CD4-positive, alpha-beta T cell (primary cell): ENCODE results near the gene OR2A42. TPM values are rescaled to one million over a fixed set of nuclear protein-coding genes. Genes with fewer than 3 reads are reported as not detected.
"Not testable (repeated sequence)": the region's sequence is repeated elsewhere in the genome, so short reads cannot be mapped to it uniquely, and the experiment has no call there.

Experiments
- ATAC-seq: fragments of 200-7000 bp; cut with Tn5 transposase; one replicate; pipeline ENCODE4 v1.10.0; 2022; ENCODE audit warnings: mild to moderate bottlenecking; ENCODE audit not compliant: poor library complexity
- CTCF ChIA-PET: fragments of 350-600 bp; sonication (Branson Sonifier 250); formaldehyde crosslinking; loops from one replicate; lab custom pipeline; 2021; ENCODE audit warnings: antibody characterized with exemption, inconsistent platforms; lab: Charles Lee
- POLR2A ChIA-PET: fragments of 350-600 bp; sonication (Branson Sonifier 250); formaldehyde crosslinking; loops from one replicate; lab custom pipeline; 2021; ENCODE audit warnings: antibody characterized with exemption, inconsistent platforms; lab: Charles Lee
- DNase-seq, 14 experiments: peaks; one replicate each; pipeline ENCODE4 v3.0.0-alpha.2; 2013 to 2020; ENCODE audit warnings: mixed read lengths in 2 of 14
- H3K27ac ChIP-seq, 2 donors: one replicate each; pipeline versions ENCODE4 v1.5.1 to v1.7.0; 2013; ENCODE audit warnings: low read length in 2 of 2, low read depth in 1 of 2, mild to moderate bottlenecking in 1 of 2
- H3K27me3 ChIP-seq, 2 experiments: 1 replicate in 1 of 2; 2 replicates in 1 of 2; pipeline versions ENCODE4 v1.6.1 to v1.7.0; 2013; ENCODE audit warnings: low read length in 2 of 2, control low read depth in 1 of 2, mild to moderate bottlenecking in 1 of 2, moderate library complexity in 1 of 2; ENCODE audit not compliant: insufficient read depth in 2 of 2, control insufficient read depth in 1 of 2
- H3K36me3 ChIP-seq: one replicate; pipeline ENCODE4 v1.6.1; 2013; ENCODE audit warnings: low read length, control low read depth; ENCODE audit not compliant: insufficient read depth
- H3K4me1 ChIP-seq: one replicate; pipeline ENCODE4 v1.6.1; 2013; ENCODE audit warnings: low read length, control low read depth; ENCODE audit not compliant: insufficient read depth
- H3K4me3 ChIP-seq: one replicate; pipeline ENCODE4 v1.5.1; 2013; ENCODE audit warnings: mild to moderate bottlenecking, low read length, moderate library complexity
- H3K9me3 ChIP-seq, 2 experiments: 1 replicate in 1 of 2; 2 replicates in 1 of 2; pipeline versions ENCODE4 v1.6.1 to v1.7.0; 2013; ENCODE audit warnings: low read length in 2 of 2, mild to moderate bottlenecking in 2 of 2, control low read depth in 1 of 2, moderate library complexity in 1 of 2; ENCODE audit not compliant: control insufficient read depth in 1 of 2, insufficient read depth in 1 of 2
- H3K27ac Mint-ChIP-seq: one replicate; pipeline ENCODE4 v1.8.0; 2020; ENCODE audit warnings: mixed read lengths
- H3K27me3 Mint-ChIP-seq: one replicate; pipeline ENCODE4 v1.8.0; 2021; ENCODE audit warnings: mixed read lengths
- H3K36me3 Mint-ChIP-seq: one replicate; pipeline ENCODE4 v1.8.0; 2021; ENCODE audit warnings: low read depth, mixed read lengths
- H3K4me1 Mint-ChIP-seq: one replicate; pipeline ENCODE4 v1.8.0; 2021; ENCODE audit warnings: low read depth, mixed read lengths
- H3K4me3 Mint-ChIP-seq: one replicate; pipeline ENCODE4 v1.8.0; 2020; ENCODE audit warnings: mild to moderate bottlenecking, mixed read lengths
- H3K9me3 Mint-ChIP-seq: one replicate; pipeline ENCODE4 v1.8.0; 2020; ENCODE audit warnings: mixed read lengths
- intact Hi-C, 2 experiments: fragments of 100-400 bp; cut with DNase I in 1 of 2; cut with micrococcal nuclease in 1 of 2; formaldehyde crosslinking; loops; one replicate each; pipeline versions ENCODE4 v1.15.1 to v1.9.0; 2023 to 2025; cut with DNase I, micrococcal nuclease
- total RNA-seq, 174 experiments: library from RNA in 2 of 174; stranded (reverse) in 2 of 174; gene quantifications; one replicate each; pipeline ENCODE4 v1.2.3 and lab custom pipeline; 2021 to 2026

OR2A42 gene
- total RNA-seq, 2 experiments from 2014 or later: not detected

DNA sequence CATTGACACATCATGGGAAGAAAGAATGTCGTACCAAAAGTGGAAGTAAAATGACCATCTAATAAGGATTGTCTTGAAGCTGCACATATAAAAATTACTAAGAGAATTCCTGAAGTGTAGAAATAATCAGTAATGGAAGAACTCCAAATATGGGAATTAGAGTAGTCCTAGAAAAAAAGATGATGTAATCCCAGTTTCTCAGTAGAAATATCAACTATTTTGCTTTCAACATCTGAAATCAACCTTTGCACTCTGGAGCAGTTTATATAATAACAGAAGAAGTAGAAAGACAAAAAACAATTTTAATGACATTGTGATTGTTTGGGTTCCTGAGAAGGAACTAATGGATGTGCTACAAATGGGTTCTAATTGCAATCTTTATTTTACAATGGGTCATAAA lies 6.4 kb downstream of the OR2A42 start:
- H3K27me3 Mint-ChIP-seq, H3K4me1 Mint-ChIP-seq, H3K4me3 Mint-ChIP-seq, H3K9me3 ChIP-seq, H3K27me3 ChIP-seq, CTCF ChIA-PET, DNase-seq, H3K27ac ChIP-seq, H3K4me3 ChIP-seq, H3K36me3 Mint-ChIP-seq, intact Hi-C loops, H3K36me3 ChIP-seq, ATAC-seq, H3K4me1 ChIP-seq, H3K27ac Mint-ChIP-seq, POLR2A ChIA-PET, H3K9me3 Mint-ChIP-seq: not testable (repeated sequence)

DNA sequence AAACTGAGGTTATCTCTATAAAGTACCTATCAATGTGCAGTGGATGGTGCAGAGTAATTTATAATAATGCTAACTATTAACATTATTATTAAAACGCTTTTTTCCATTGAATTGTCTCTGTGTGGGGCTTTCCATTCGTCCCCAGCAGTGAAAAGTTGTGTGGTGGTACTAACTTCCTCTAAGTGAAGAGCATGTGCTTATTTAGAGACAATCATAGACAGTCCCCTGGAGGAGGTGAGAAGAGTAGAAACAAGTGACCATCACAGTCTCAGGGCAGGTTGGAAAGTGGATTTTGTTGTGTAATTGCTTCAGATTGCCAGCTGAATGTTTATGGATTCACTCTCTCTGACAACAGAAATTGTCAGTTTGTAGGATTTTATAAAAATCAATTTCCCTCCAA lies 8.4 kb downstream of the OR2A42 start:
- intact Hi-C loops, DNase-seq: not testable (repeated sequence)

DNA sequence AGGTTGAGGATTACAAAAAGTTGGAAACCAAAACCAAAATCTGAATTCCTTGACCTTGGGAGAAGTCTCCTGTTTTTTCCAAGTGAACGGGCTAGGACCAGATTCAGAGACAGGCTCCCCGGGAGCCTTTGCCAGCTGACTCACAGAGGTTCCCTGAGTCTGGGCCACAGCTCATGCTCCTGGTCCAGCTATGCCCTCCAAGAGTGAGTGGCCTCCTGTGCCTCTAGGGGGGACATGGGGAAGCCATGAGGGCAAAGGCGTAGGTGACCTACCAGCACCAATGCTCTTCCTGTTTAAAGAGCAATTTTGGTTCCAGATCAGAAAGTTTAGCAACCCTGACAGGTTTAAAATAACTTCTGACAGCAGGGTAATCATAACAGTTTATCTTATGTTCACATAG lies 10.6 kb downstream of the OR2A42 start:
- H3K27me3 Mint-ChIP-seq, CTCF ChIA-PET, ATAC-seq, H3K9me3 Mint-ChIP-seq, H3K27ac ChIP-seq, H3K4me3 ChIP-seq, DNase-seq, H3K27ac Mint-ChIP-seq, H3K4me1 Mint-ChIP-seq, H3K27me3 ChIP-seq, H3K36me3 Mint-ChIP-seq, H3K36me3 ChIP-seq, H3K4me1 ChIP-seq, H3K4me3 Mint-ChIP-seq, intact Hi-C loops, H3K9me3 ChIP-seq, POLR2A ChIA-PET: not testable (repeated sequence)

More for the DNA sequence above, 8.4 kb downstream of the OR2A42 start:
- H3K27me3 ChIP-seq, H3K4me1 ChIP-seq, POLR2A ChIA-PET, H3K4me3 ChIP-seq, CTCF ChIA-PET, H3K27me3 Mint-ChIP-seq, ATAC-seq, H3K27ac Mint-ChIP-seq, H3K4me1 Mint-ChIP-seq, H3K36me3 Mint-ChIP-seq, H3K36me3 ChIP-seq, H3K27ac ChIP-seq, H3K9me3 ChIP-seq, H3K4me3 Mint-ChIP-seq, H3K9me3 Mint-ChIP-seq: not testable (repeated sequence)

DNA sequence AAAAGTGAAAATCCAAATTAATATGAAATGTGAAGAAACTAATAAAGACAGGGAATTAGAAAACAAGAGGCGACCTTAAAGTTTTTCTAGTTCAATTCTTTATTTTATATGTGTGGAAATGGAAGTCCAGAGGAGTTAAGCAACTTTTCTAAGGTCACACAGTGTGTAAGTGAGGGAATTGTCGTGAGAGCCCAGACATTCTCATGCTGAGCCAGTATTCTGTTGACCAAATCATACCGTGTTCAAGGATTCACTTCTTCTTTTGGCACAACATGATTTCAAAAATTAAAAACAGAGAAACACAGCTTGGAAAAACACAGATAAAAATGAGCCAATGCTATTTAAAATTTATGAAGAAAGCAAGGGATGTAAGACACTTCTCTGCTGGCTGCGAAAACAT lies 12.5 kb downstream of the OR2A42 start:
- DNase-seq, POLR2A ChIA-PET, ATAC-seq, H3K27me3 Mint-ChIP-seq, H3K27ac ChIP-seq, H3K4me1 ChIP-seq, H3K27me3 ChIP-seq, H3K4me3 ChIP-seq, H3K27ac Mint-ChIP-seq, intact Hi-C loops, H3K9me3 Mint-ChIP-seq, H3K4me1 Mint-ChIP-seq, H3K4me3 Mint-ChIP-seq, CTCF ChIA-PET, H3K36me3 ChIP-seq, H3K9me3 ChIP-seq, H3K36me3 Mint-ChIP-seq: not testable (repeated sequence)

DNA sequence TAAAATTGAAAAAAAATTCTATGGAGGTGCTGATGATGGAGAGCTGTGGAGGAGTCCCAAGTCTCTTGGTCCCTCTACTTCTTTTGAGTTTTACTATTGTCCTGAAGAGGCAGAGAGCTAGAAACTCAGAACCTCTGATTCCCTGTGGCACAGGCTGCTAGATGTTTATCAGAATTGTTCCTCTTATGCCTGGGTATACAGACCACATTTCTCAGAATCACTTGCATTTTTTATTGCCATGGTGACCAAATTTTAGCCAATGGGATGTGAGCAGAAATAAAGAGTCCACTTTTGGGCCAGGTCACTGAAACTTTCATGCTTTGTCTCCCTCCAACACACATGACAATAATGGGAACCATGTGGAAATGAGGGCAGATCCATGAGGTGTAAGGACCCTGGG lies 15.7 kb downstream of the OR2A42 start:
- H3K27me3 Mint-ChIP-seq, H3K4me1 Mint-ChIP-seq, ATAC-seq, H3K4me1 ChIP-seq, H3K27ac ChIP-seq, H3K36me3 Mint-ChIP-seq, H3K36me3 ChIP-seq, H3K27ac Mint-ChIP-seq, DNase-seq, H3K4me3 Mint-ChIP-seq, H3K27me3 ChIP-seq, POLR2A ChIA-PET, CTCF ChIA-PET, H3K9me3 ChIP-seq, H3K4me3 ChIP-seq, intact Hi-C loops, H3K9me3 Mint-ChIP-seq: not testable (repeated sequence)

DNA sequence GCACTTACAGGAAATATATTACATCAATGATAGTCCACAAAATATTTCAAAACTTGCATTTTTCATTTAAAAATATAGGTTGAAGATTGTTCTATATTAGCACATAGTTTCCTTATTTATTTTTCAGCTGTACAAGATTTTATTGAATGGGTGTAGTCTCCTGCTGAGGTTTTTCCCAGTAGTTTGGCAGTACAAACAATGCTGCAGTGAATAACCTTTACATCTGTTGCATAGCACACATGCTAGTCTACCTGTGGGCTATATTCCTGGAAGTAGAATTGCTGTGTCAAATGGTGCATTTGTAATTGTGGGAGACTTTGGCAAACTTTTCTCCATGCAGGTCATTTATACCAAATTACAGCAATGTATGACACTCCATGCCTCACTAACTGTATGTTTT lies 18.9 kb downstream of the OR2A42 start:
- H3K4me3 Mint-ChIP-seq, H3K27ac ChIP-seq, H3K4me1 ChIP-seq, H3K36me3 ChIP-seq, H3K36me3 Mint-ChIP-seq, H3K4me3 ChIP-seq, DNase-seq, H3K9me3 ChIP-seq, ATAC-seq, H3K27ac Mint-ChIP-seq, H3K27me3 ChIP-seq, H3K27me3 Mint-ChIP-seq, intact Hi-C loops, POLR2A ChIA-PET, CTCF ChIA-PET, H3K9me3 Mint-ChIP-seq, H3K4me1 Mint-ChIP-seq: not testable (repeated sequence)

DNA sequence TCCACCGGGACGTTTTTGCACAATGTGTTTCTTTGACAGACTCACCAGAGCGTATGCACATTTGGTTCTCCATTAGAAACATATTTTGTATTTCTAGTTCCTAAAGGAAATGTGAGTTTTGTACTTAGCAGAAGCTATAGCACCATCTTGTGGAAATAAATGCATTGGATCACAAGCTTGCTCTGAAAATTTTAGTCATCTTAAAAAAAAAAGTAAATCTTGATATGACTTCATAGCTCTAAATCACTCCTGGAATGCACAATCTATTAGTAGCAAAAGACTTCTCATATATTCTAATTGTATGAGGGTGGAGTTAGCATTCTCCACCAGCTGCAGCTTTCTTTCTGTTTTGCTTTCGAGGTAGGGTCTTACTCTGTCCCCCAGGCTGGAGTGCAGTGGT lies 20.3 kb downstream of the OR2A42 start:
- H3K27me3 Mint-ChIP-seq, POLR2A ChIA-PET, H3K4me3 Mint-ChIP-seq, H3K36me3 Mint-ChIP-seq, H3K4me3 ChIP-seq, H3K27ac Mint-ChIP-seq, intact Hi-C loops, H3K36me3 ChIP-seq, H3K4me1 ChIP-seq, H3K4me1 Mint-ChIP-seq, DNase-seq, H3K27ac ChIP-seq, H3K27me3 ChIP-seq, CTCF ChIA-PET, H3K9me3 Mint-ChIP-seq, H3K9me3 ChIP-seq: not testable (repeated sequence)
- ATAC-seq: peak; percentile 68
